HepG2 (cell line): ENCODE results near the gene C20orf204. TPM values are rescaled to one million over a fixed set of nuclear protein-coding genes. Genes with fewer than 3 reads are reported as not detected.

ENCODE experiments used
- CEBPZ ChIP-seq: IDR thresholded peaks from 2 replicates; pipeline ENCODE4 v1.6.1; 2012; ENCODE audit warnings: low read length, improper control_type of control experiment
- DZIP1 ChIP-seq: sonication (generic); formaldehyde crosslinking; IDR thresholded peaks from 2 replicates; pipeline ENCODE4 v1.5.0; 2020; ENCODE audit warnings: mild to moderate bottlenecking, missing genetic modification reagents
- EP300 ChIP-seq, 3 experiments: sonication (generic) in 1 of 3; formaldehyde crosslinking in 1 of 3; IDR thresholded peaks; 2 replicates each; pipeline versions ENCODE4 v1.5.1 to v1.6.1; 2011 to 2020; ENCODE audit warnings: low read depth in 2 of 3, low read length in 2 of 3, borderline replicate concordance in 1 of 3, improper control_type of control experiment in 1 of 3, mild to moderate bottlenecking in 1 of 3, missing genetic modification reagents in 1 of 3, moderate library complexity in 1 of 3
- MYNN ChIP-seq: sonication (generic); formaldehyde crosslinking; IDR thresholded peaks from 2 replicates; pipeline ENCODE4 v1.4.0; 2020; ENCODE audit warnings: mild to moderate bottlenecking, low read depth, missing genetic modification reagents
- NR2F6 ChIP-seq, 2 experiments: IDR thresholded peaks; 2 replicates each; pipeline ENCODE4 v1.6.1; 2016; ENCODE audit warnings: antibody characterized with exemption in 1 of 2, mild to moderate bottlenecking in 1 of 2
- PHF21A ChIP-seq: sonication (generic); formaldehyde crosslinking; IDR thresholded peaks from 2 replicates; pipeline ENCODE4 v1.5.0; 2020; ENCODE audit warnings: mild to moderate bottlenecking, missing genetic modification reagents
- POLR2AphosphoS5 ChIP-seq: IDR thresholded peaks from 2 replicates; pipeline ENCODE4 v1.6.1; 2012; ENCODE audit warnings: low read depth, low read length
- SNRNP70 ChIP-seq: fragments of 200-400 bp; formaldehyde crosslinking; IDR thresholded peaks from 2 replicates; pipeline ENCODE4 v1.6.1; 2017; ENCODE audit warnings: mild to moderate bottlenecking, low read depth, low read length, moderate library complexity
- STAT6 ChIP-seq: sonication (generic); formaldehyde crosslinking; IDR thresholded peaks from 2 replicates; pipeline ENCODE4 v1.4.0; 2020; ENCODE audit warnings: missing genetic modification reagents, mild to moderate bottlenecking, borderline replicate concordance
- YY1 ChIP-seq: IDR thresholded peaks from 2 replicates; pipeline ENCODE4 v1.6.1; 2011; ENCODE audit warnings: low read length, low read depth, moderate library complexity, mild to moderate bottlenecking; ENCODE audit not compliant: insufficient read depth, insufficient replicate concordance
- ZNF44 ChIP-seq: sonication (generic); formaldehyde crosslinking; IDR thresholded peaks from 2 replicates; pipeline ENCODE4 v1.5.1; 2020; ENCODE audit warnings: mild to moderate bottlenecking, missing genetic modification reagents
- ZNF510 ChIP-seq: sonication (generic); formaldehyde crosslinking; IDR thresholded peaks from 2 replicates; pipeline ENCODE4 v1.4.0; 2020; ENCODE audit warnings: low read depth, mild to moderate bottlenecking, missing genetic modification reagents
- polyA plus RNA-seq, 8 experiments: library from polyadenylated mRNA; depleted of rRNA in 3 of 8; stranded (reverse) in 7 of 8; unstranded in 1 of 8; fragments of >200 nt; fragmentation: Illumina TruSeq in 4 of 8; extraction: Trizol in 4 of 8; gene quantifications; 2 replicates each; pipeline versions ENCODE4 v1.2.1 to v1.2.3, GENCODE V29; 2011 to 2016; ENCODE audit warnings: low read depth in 4 of 8, missing spikeins in 1 of 8, mixed read lengths in 1 of 8; ENCODE audit not compliant: insufficient read depth in 1 of 8
- total RNA-seq, 5 experiments: library from RNA; depleted of rRNA; stranded (reverse); fragments of >200 nt; fragmentation: Illumina TruSeq; extraction: Trizol; gene quantifications; 2 replicates each; pipeline ENCODE4 v1.2.3, GENCODE V29; 2016; ENCODE audit warnings: low read depth in 1 of 5
- TF ChIP-seq, protein P1 (sequence below): sonication (generic); formaldehyde crosslinking; IDR thresholded peaks from 2 replicates; pipeline ENCODE4 v1.4.0; 2020; ENCODE audit warnings: mild to moderate bottlenecking, missing genetic modification reagents
- TF ChIP-seq, protein P2 (sequence below): sonication (generic); formaldehyde crosslinking; IDR thresholded peaks from 2 replicates; pipeline ENCODE4 v1.5.0; 2020; ENCODE audit warnings: missing genetic modification reagents

The C20orf204 gene
- total and polyA plus RNA-seq, 2 of the 13 experiments (the other 11 are each of a cell fraction or from before 2014, with no cell fraction given): 22.1 to 80.0 TPM

GRCh38 chr20:64036346-64037198 is 590 bp downstream of the C20orf204 start (continued):
- TF ChIP-seq MYNN (CRISPR knock-in tag) (peak; percentile 67; the same call in 1 of the 2 replicates), EP300 (IDR thresholded peaks at IDR 0.05; ENCODE audit: low read depth in 2 of 2, low read length in 2 of 2) (peak in 1 of 2 experiments; percentile 21; a peak in 1 of 4 replicates), EP300 (CRISPR knock-in tag; IDR thresholded peaks at IDR 0.05; ENCODE audit: borderline replicate concordance) (peak; percentile 8; the same call in 1 of the 2 replicates), ZNF510 (peak; percentile 65; the same call in 1 of the 2 replicates), POLR2AphosphoS5 (peak; percentile 50; the same call in 1 of the 2 replicates), ZNF44 (CRISPR knock-in tag) (peak; percentile 66; the same call in 1 of the 2 replicates), YY1 (peak; percentile 40), DZIP1 (no peak), SNRNP70 (no peak), NR2F6 (IDR thresholded peaks at IDR 0.05) (peak; percentile 92), NR2F6 (CRISPR knock-in tag; IDR thresholded peaks at IDR 0.05) (peak; percentile 98), CEBPZ (no peak), PHF21A (peak; percentile 13; the same call in 1 of the 2 replicates), STAT6 (CRISPR knock-in tag) (no peak)
- TF ChIP-seq, protein P1, sequence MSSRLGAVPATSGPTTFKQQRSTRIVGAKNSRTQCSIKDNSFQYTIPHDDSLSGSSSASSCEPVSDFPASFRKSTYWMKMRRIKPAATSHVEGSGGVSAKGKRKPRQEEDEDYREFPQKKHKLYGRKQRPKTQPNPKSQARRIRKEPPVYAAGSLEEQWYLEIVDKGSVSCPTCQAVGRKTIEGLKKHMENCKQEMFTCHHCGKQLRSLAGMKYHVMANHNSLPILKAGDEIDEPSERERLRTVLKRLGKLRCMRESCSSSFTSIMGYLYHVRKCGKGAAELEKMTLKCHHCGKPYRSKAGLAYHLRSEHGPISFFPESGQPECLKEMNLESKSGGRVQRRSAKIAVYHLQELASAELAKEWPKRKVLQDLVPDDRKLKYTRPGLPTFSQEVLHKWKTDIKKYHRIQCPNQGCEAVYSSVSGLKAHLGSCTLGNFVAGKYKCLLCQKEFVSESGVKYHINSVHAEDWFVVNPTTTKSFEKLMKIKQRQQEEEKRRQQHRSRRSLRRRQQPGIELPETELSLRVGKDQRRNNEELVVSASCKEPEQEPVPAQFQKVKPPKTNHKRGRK: no peak
- TF ChIP-seq, protein P2, sequence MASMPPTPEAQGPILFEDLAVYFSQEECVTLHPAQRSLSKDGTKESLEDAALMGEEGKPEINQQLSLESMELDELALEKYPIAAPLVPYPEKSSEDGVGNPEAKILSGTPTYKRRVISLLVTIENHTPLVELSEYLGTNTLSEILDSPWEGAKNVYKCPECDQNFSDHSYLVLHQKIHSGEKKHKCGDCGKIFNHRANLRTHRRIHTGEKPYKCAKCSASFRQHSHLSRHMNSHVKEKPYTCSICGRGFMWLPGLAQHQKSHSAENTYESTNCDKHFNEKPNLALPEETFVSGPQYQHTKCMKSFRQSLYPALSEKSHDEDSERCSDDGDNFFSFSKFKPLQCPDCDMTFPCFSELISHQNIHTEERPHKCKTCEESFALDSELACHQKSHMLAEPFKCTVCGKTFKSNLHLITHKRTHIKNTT (CRISPR knock-in tag): no peak
